IMR-90 (cell line): ENCODE data around the gene LGALS1. TPM values are rescaled to one million over a fixed set of nuclear protein-coding genes. Genes with fewer than 3 reads are reported as not detected.

ENCODE experiments used
- ATAC-seq: fragments of 200-7000 bp; cut with Tn5 transposase; 2 replicates; pipeline ENCODE4 v1.9.1; 2020; ENCODE audit warnings: low read depth, mild to moderate bottlenecking, moderate library complexity
- BruUV-seq: library from RNA; stranded (reverse); fragments of 400-500 nt; replicated peaks from 2 replicates; lab custom pipeline; 2021; lab: Mats Ljungman, UMichigan
- CTCF ChIA-PET: fragments of 300-600 bp; formaldehyde crosslinking; extraction: SDS; loops from one replicate; lab custom pipeline; 2021; ENCODE audit warnings: antibody characterized with exemption; lab: Yijun Ruan, JAX
- POLR2A ChIA-PET: fragments of 300-600 bp; sonication (Branson Sonifier 250); formaldehyde crosslinking; loops from one replicate; lab custom pipeline; 2022; ENCODE audit warnings: antibody characterized with exemption; ENCODE audit not compliant: unreplicated experiment; lab: Charles Lee
- DNase-seq: peaks from one replicate; pipeline ENCODE4 v3.0.0; 2013
- H2AFZ ChIP-seq: replicated peaks from 2 replicates; pipeline ENCODE3; 2013; ENCODE audit warnings: low read length, mild to moderate bottlenecking; ENCODE audit not compliant: poor library complexity
- H2AK5ac ChIP-seq: 2 replicates; pipeline ENCODE4 v1.6.1; 2013; ENCODE audit warnings: low read depth, low read length, inconsistent platforms
- H2AK9ac ChIP-seq: replicated peaks from 2 replicates; pipeline ENCODE3; 2013; ENCODE audit warnings: mild to moderate bottlenecking, low read depth, low read length, moderate library complexity; ENCODE audit not compliant: poor library complexity
- H2BK120ac ChIP-seq: 2 replicates; pipeline ENCODE4 v1.6.1; 2013; ENCODE audit warnings: low read depth, low read length, inconsistent platforms
- H2BK15ac ChIP-seq: 3 replicates; pipeline ENCODE4 v1.6.1; 2013; ENCODE audit warnings: low read depth, low read length, inconsistent platforms
- H2BK20ac ChIP-seq: 2 replicates; pipeline ENCODE4 v1.6.1; 2013; ENCODE audit warnings: low read depth, mild to moderate bottlenecking, inconsistent platforms, low read length, moderate library complexity
- H2BK5ac ChIP-seq: 2 replicates; pipeline ENCODE4 v1.6.1; 2013; ENCODE audit warnings: mild to moderate bottlenecking, low read depth, low read length, inconsistent platforms; ENCODE audit not compliant: poor library complexity, severe bottlenecking
- H3K14ac ChIP-seq: replicated peaks from 2 replicates; pipeline ENCODE4 v1.6.1; 2013; ENCODE audit warnings: low read depth, low read length, inconsistent platforms
- H3K18ac ChIP-seq: 2 replicates; pipeline ENCODE4 v1.6.1; 2013; ENCODE audit warnings: low read depth, low read length, control low read depth
- H3K23ac ChIP-seq: 2 replicates; pipeline ENCODE4 v1.6.1; 2013; ENCODE audit warnings: low read depth, low read length, inconsistent platforms
- H3K27ac ChIP-seq: 2 replicates; pipeline ENCODE4 v1.5.1; 2013; ENCODE audit warnings: mild to moderate bottlenecking, control low read depth, low read length; ENCODE audit not compliant: insufficient read depth
- H3K27me3 ChIP-seq: 2 replicates; pipeline ENCODE4 v1.6.1; 2013; ENCODE audit warnings: low read length; ENCODE audit not compliant: control insufficient read depth, insufficient read depth
- H3K36me3 ChIP-seq: 2 replicates; pipeline ENCODE4 v1.6.1; 2013; ENCODE audit warnings: low read length, mixed read lengths; ENCODE audit not compliant: control insufficient read depth, insufficient read depth
- H3K4ac ChIP-seq: 2 replicates; pipeline ENCODE4 v1.6.1; 2013; ENCODE audit warnings: low read depth, low read length, inconsistent platforms
- H3K4me1 ChIP-seq: 2 replicates; pipeline ENCODE4 v1.6.1; 2013; ENCODE audit warnings: low read length, mixed read lengths; ENCODE audit not compliant: control insufficient read depth, insufficient read depth
- H3K4me2 ChIP-seq: 2 replicates; pipeline ENCODE4 v1.6.1; 2013; ENCODE audit warnings: low read depth, mild to moderate bottlenecking, control low read depth, low read length, moderate library complexity
- H3K4me3 ChIP-seq: 2 replicates; pipeline ENCODE4 v1.5.1; 2013; ENCODE audit warnings: low read depth, mild to moderate bottlenecking, control low read depth, low read length, moderate library complexity; ENCODE audit not compliant: insufficient read depth
- H3K56ac ChIP-seq: 2 replicates; pipeline ENCODE4 v1.6.1; 2013; ENCODE audit warnings: low read length, inconsistent platforms; ENCODE audit not compliant: insufficient read depth; ENCODE audit errors: extremely low read depth
- H3K79me1 ChIP-seq, 2 experiments: 2 replicates each; pipeline ENCODE4 v1.6.1; 2013; ENCODE audit warnings: low read length in 2 of 2, inconsistent platforms in 1 of 2, low read depth in 1 of 2
- H3K9ac ChIP-seq: 2 replicates; pipeline ENCODE4 v1.6.1; 2013; ENCODE audit warnings: low read depth, low read length, control low read depth
- H3K9me1 ChIP-seq: 2 replicates; pipeline ENCODE4 v1.6.1; 2013; ENCODE audit warnings: low read length, inconsistent platforms; ENCODE audit not compliant: insufficient read depth
- H3K9me3 ChIP-seq: 2 replicates; pipeline ENCODE4 v1.6.1; 2013; ENCODE audit warnings: low read length; ENCODE audit not compliant: control insufficient read depth, insufficient read depth
- H4K20me1 ChIP-seq: 2 replicates; pipeline ENCODE4 v1.6.1; 2013; ENCODE audit warnings: low read length, inconsistent platforms; ENCODE audit not compliant: insufficient read depth
- H4K5ac ChIP-seq: 2 replicates; pipeline ENCODE4 v1.6.1; 2013; ENCODE audit warnings: mild to moderate bottlenecking, low read depth, low read length, control low read depth
- H4K8ac ChIP-seq, 2 experiments: 2 replicates each; pipeline ENCODE4 v1.6.1; 2013; ENCODE audit warnings: low read depth in 2 of 2, low read length in 2 of 2, control low read depth in 1 of 2, inconsistent platforms in 1 of 2
- H4K91ac ChIP-seq: 2 replicates; pipeline ENCODE4 v1.6.1; 2013; ENCODE audit warnings: low read depth, low read length, inconsistent platforms; ENCODE audit not compliant: insufficient read depth
- BHLHE40 ChIP-seq: fragments of 150-350 bp; IDR thresholded peaks from 2 replicates; pipeline ENCODE4 v1.6.1; 2016; ENCODE audit warnings: mild to moderate bottlenecking, low read depth, low read length
- NFE2L2 ChIP-seq: fragments of 150-350 bp; IDR thresholded peaks from 2 replicates; pipeline ENCODE4 v1.6.1; 2016; ENCODE audit warnings: low read depth, mild to moderate bottlenecking, low read length
- POLR2A ChIP-seq: IDR thresholded peaks from 2 replicates; pipeline ENCODE4 v1.6.1; 2012; ENCODE audit warnings: mild to moderate bottlenecking, low read depth, low read length
- RAD21 ChIP-seq: IDR thresholded peaks from 2 replicates; pipeline ENCODE4 v1.6.1; 2012; ENCODE audit warnings: low read length, improper control_type of control experiment
- WGBS, 2 experiments: methylation state at CpG; one replicate each; pipeline versions ENCODE4 v1.1.5 to v1.1.7; 2013; ENCODE audit warnings: missing lambda C conversion rate in 2 of 2; ENCODE audit not compliant: insufficient read length in 1 of 2; ENCODE audit errors: extremely low coverage in 2 of 2; 5-methylcytosine and 5-hydroxymethylcytosine counted together
- dilution Hi-C: fragments of 300-500 bp; cut with HindIII; formaldehyde crosslinking; loops from one replicate; pipeline ENCODE4 v1.14.3; 2018; ENCODE audit warnings: low sequenced_read_pairs; ENCODE audit not compliant: unreplicated experiment
- in situ Hi-C: fragments of 300-500 bp; cut with MboI; formaldehyde crosslinking; loops from 3 replicates; pipeline ENCODE4 v1.14.3; 2019; ENCODE audit warnings: low sequenced_read_pairs, inconsistent platforms, mixed read lengths
- intact Hi-C: fragments of 100-400 bp; cut with micrococcal nuclease; formaldehyde crosslinking; loops from 2 replicates; pipeline ENCODE4 v1.10.0; 2022
- polyA plus RNA-seq, 3 experiments: library from polyadenylated mRNA; depleted of rRNA; stranded (reverse); fragments of >200 nt; gene quantifications; 2 replicates each; pipeline ENCODE4 v1.2.3, GENCODE V29; 2012; ENCODE audit warnings: low replicate concordance in 1 of 3
- total RNA-seq: library from RNA; depleted of rRNA; stranded (reverse); fragments of >200 nt; gene quantifications from 2 replicates; pipeline ENCODE4 v1.2.3, GENCODE V29; 2012

Gene LGALS1
- total and polyA plus RNA-seq, 2 of the 4 experiments (the other 2 are of a cell fraction) = 11,896 to 15,383 TPM

GRCh38 chr22:37663521-37664140 is 11.8 kb upstream of the LGALS1 start:
- POLR2A ChIA-PET = interaction anchor here (0.8 kb wide), 1 partner anchor 20 kb away, joined by 3 read pairs; no protein-coding TSS in a partner anchor
- dilution Hi-C loops = no loop called here

More at GRCh38 chr22:37663521-37664140, 11.8 kb upstream of the LGALS1 start:
- no TSS peak for BruUV-seq
- 0 out of 2 replicates have a peak overlapping the region, but pooled peaks have one; percentile 41 for H3K23ac ChIP-seq
- no peak overlapping the region for H4K91ac ChIP-seq
- peak; percentile 80 for DNase-seq
- 0 out of 2 replicates have a peak overlapping the region, but pooled peaks have one; percentile 3 for H3K14ac ChIP-seq
- no peaks in the 10 kb centered on the region for H3K9me3 ChIP-seq
- peak overlapping the region; percentile 16; the same call in 1 of the 2 replicates for H2BK20ac ChIP-seq
- no peak overlapping the region for H3K4me2 ChIP-seq
- in situ Hi-C loops (no loop called here), intact Hi-C loops (no loop called here)
- H3K27me3 ChIP-seq = no peaks in the 10 kb centered on the region
- H2BK15ac ChIP-seq = no peak overlapping the region
- H2BK120ac ChIP-seq = peak overlapping the region; percentile 37
- peak overlapping the region; percentile 70; the same call in 1 of the 2 replicates for H2AK5ac ChIP-seq
- WGBS, 2 experiments = 42% methylated on average over 2 of the region's 16 CpGs; no CpG with 5 or more reads in 1 of the 2 experiments
- H3K4me1 ChIP-seq = peaks cover 27% of the 10 kb centered on the region
- no peak overlapping the region for H3K4me3 ChIP-seq
- peak overlapping the region; percentile 40; the same call in 1 of the 2 replicates for H3K4ac ChIP-seq
- CTCF ChIA-PET = interaction anchor here (0.6 to 1.7 kb wide), 2 partner anchors 20 to 105 kb away, joined by 3 to 5 read pairs; no protein-coding TSS in a partner anchor
- H4K20me1 ChIP-seq = peaks cover 31% of the 10 kb centered on the region
- H2AK9ac ChIP-seq = no peak overlapping the region
- no peak overlapping the region for H3K9ac ChIP-seq
- peaks cover 45 to 90% of the 10 kb centered on the region in 2 experiments for H3K79me1 ChIP-seq
- no peak overlapping the region for H3K56ac ChIP-seq
- no peak overlapping the region for H4K5ac ChIP-seq
- H3K36me3 ChIP-seq = peaks cover 14% of the 10 kb centered on the region
- H2BK5ac ChIP-seq = peak overlapping the region; percentile 41
- peak; percentile 18 for ATAC-seq
- TF ChIP-seq BHLHE40 (no peak), NFE2L2 (no peak), RAD21 (no peak), POLR2A (no peak)
- peaks cover 11% of the 10 kb centered on the region for H3K9me1 ChIP-seq
- peak overlapping the region in 1 of 2 experiments; percentile 32; a peak in 1 of 4 replicates for H4K8ac ChIP-seq
- peak overlapping the region; percentile 55 for H3K27ac ChIP-seq
- H3K18ac ChIP-seq = no peak overlapping the region
- no peak overlapping the region for H2AFZ ChIP-seq
